H1 (cell line): ENCODE results near the gene RGMB. TPM values are rescaled to one million over a fixed set of nuclear protein-coding genes. Genes with fewer than 3 reads are reported as not detected.

Experiments used
- CTCF ChIA-PET: fragments of 300-600 bp; sonication (Branson Sonifier 250); formaldehyde crosslinking; loops from one replicate; lab custom pipeline; 2021; ENCODE audit not compliant: partially characterized antibody; lab: Charles Lee
- POLR2A ChIA-PET: fragments of 300-600 bp; sonication (Branson Sonifier 250); formaldehyde crosslinking; loops from one replicate; lab custom pipeline; 2021; ENCODE audit warnings: inconsistent platforms; ENCODE audit not compliant: partially characterized antibody; lab: Charles Lee
- DNase-seq, 2 experiments: peaks; one replicate each; pipeline versions ENCODE4 v3.0.0 to v3.0.0-alpha.2; 2010 to 2022; ENCODE audit warnings: low spot score in 2 of 2, low read depth in 1 of 2, mixed read lengths in 1 of 2
- FAIRE-seq: peaks from 2 replicates; lab custom pipeline; 2011; peaks lifted over from hg19 to GRCh38; lab: Jason Lieb, UNC
- H2AFZ ChIP-seq: 2 replicates; pipeline ENCODE4 v1.8.1; 2012; ENCODE audit warnings: low read length, inconsistent platforms
- H2AK5ac ChIP-seq: 2 replicates; pipeline ENCODE4 v1.6.1; 2013; ENCODE audit warnings: low read depth, low read length
- H2BK120ac ChIP-seq: replicated peaks from 2 replicates; pipeline ENCODE3; 2013; ENCODE audit warnings: low read depth, low read length, inconsistent platforms
- H2BK12ac ChIP-seq: 2 replicates; pipeline ENCODE4 v1.6.1; 2013; ENCODE audit warnings: low read depth, low read length
- H2BK15ac ChIP-seq: 2 replicates; pipeline ENCODE4 v1.6.1; 2013; ENCODE audit warnings: low read length
- H2BK20ac ChIP-seq: 2 replicates; pipeline ENCODE4 v1.6.1; 2013; ENCODE audit warnings: low read length
- H2BK5ac ChIP-seq: 2 replicates; pipeline ENCODE4 v1.6.1; 2013; ENCODE audit warnings: low read depth, low read length
- H3K14ac ChIP-seq: 2 replicates; pipeline ENCODE4 v1.6.1; 2013; ENCODE audit warnings: inconsistent platforms; ENCODE audit not compliant: insufficient read length
- H3K18ac ChIP-seq: 2 replicates; pipeline ENCODE4 v1.6.1; 2013; ENCODE audit warnings: low read length; ENCODE audit errors: extremely low read depth
- H3K23ac ChIP-seq: 2 replicates; pipeline ENCODE4 v1.6.1; 2013; ENCODE audit warnings: inconsistent platforms; ENCODE audit not compliant: insufficient read length
- H3K23me2 ChIP-seq: 2 replicates; pipeline ENCODE4 v1.6.1; 2013; ENCODE audit warnings: low read depth, low read length
- H3K27ac ChIP-seq: 2 replicates; pipeline ENCODE4 v1.6.1; 2011; ENCODE audit warnings: low read depth, low read length, inconsistent platforms
- H3K27me3 ChIP-seq, 4 experiments: replicated peaks in 1 of 4; 1 replicate in 1 of 4; 2 replicates in 3 of 4; pipeline versions ENCODE4 v1.6.1 to v1.8.1; 2011 to 2013; ENCODE audit warnings: low read length in 3 of 4, mild to moderate bottlenecking in 3 of 4, inconsistent platforms in 2 of 4, mixed read lengths in 2 of 4, moderate library complexity in 1 of 4; ENCODE audit not compliant: control insufficient read depth in 3 of 4, insufficient read depth in 3 of 4; ENCODE audit errors: extremely low read depth in 1 of 4
- H3K36me3 ChIP-seq, 4 experiments: 2 replicates each; pipeline versions ENCODE4 v1.6.1 to v1.8.1; 2011 to 2013; ENCODE audit warnings: mild to moderate bottlenecking in 4 of 4, low read length in 3 of 4, moderate library complexity in 2 of 4, control low read depth in 1 of 4, inconsistent platforms in 1 of 4; ENCODE audit not compliant: insufficient read depth in 4 of 4, control insufficient read depth in 2 of 4
- H3K4ac ChIP-seq: replicated peaks from 2 replicates; pipeline ENCODE3; 2013; ENCODE audit warnings: low read length, low read depth, mixed read lengths, inconsistent platforms; ENCODE audit not compliant: insufficient read length
- H3K4me1 ChIP-seq, 4 experiments: replicated peaks in 1 of 4; 1 replicate in 1 of 4; 2 replicates in 3 of 4; pipeline versions ENCODE4 v1.6.1 to v1.8.1; 2011 to 2013; ENCODE audit warnings: low read length in 3 of 4, inconsistent platforms in 2 of 4, mixed read lengths in 1 of 4; ENCODE audit not compliant: insufficient read depth in 4 of 4, control insufficient read depth in 3 of 4
- H3K4me2 ChIP-seq, 2 experiments: 2 replicates each; pipeline versions ENCODE4 v1.6.1 to v1.8.1; 2011 to 2013; ENCODE audit warnings: low read depth in 2 of 2, low read length in 2 of 2, control low read depth in 1 of 2, inconsistent platforms in 1 of 2, mild to moderate bottlenecking in 1 of 2; ENCODE audit not compliant: insufficient read depth in 1 of 2
- H3K4me3 ChIP-seq, 4 experiments: fragments of 200-600, 300-600 bp in 1 of 4; sonication (generic), shearing (Covaris generic), sonication (Bioruptor Twin) in 1 of 4; 2 replicates each; pipeline versions ENCODE4 v1.5.1 to v1.8.1; 2011 to 2016; ENCODE audit warnings: low read length in 4 of 4, low read depth in 3 of 4, control low read depth in 2 of 4, inconsistent platforms in 2 of 4, mild to moderate bottlenecking in 2 of 4, mixed read lengths in 1 of 4, moderate library complexity in 1 of 4; ENCODE audit not compliant: insufficient read depth in 2 of 4; ENCODE audit errors: extremely low read depth in 1 of 4
- H3K56ac ChIP-seq: replicated peaks from 2 replicates; pipeline ENCODE3; 2013; ENCODE audit warnings: low read depth, mild to moderate bottlenecking, mixed read lengths, low read length, inconsistent platforms; ENCODE audit not compliant: insufficient read length
- H3K79me1 ChIP-seq: 2 replicates; pipeline ENCODE4 v1.6.1; 2013; ENCODE audit warnings: low read depth, low read length, control low read depth
- H3K79me2 ChIP-seq, 2 experiments: 2 replicates each; pipeline versions ENCODE4 v1.6.1 to v1.8.1; 2012 to 2013; ENCODE audit warnings: low read length in 2 of 2, mild to moderate bottlenecking in 2 of 2, inconsistent platforms in 1 of 2; ENCODE audit not compliant: insufficient read depth in 2 of 2, control insufficient read depth in 1 of 2
- H3K9ac ChIP-seq, 4 experiments: replicated peaks in 1 of 4; 1 replicate in 1 of 4; 2 replicates in 3 of 4; pipeline versions ENCODE4 v1.6.1 to v1.8.1; 2011 to 2013; ENCODE audit warnings: low read depth in 3 of 4, low read length in 3 of 4, control low read depth in 2 of 4, mild to moderate bottlenecking in 2 of 4, moderate library complexity in 2 of 4, inconsistent platforms in 1 of 4; ENCODE audit errors: extremely low read depth in 1 of 4
- H3K9me3 ChIP-seq, 2 experiments: 2 replicates each; pipeline versions ENCODE4 v1.6.1 to v1.8.1; 2012 to 2013; ENCODE audit warnings: mild to moderate bottlenecking in 2 of 2, moderate library complexity in 2 of 2, control low read depth in 1 of 2, inconsistent platforms in 1 of 2, low read depth in 1 of 2, low read length in 1 of 2, mixed read lengths in 1 of 2; ENCODE audit not compliant: insufficient read depth in 2 of 2
- H4K20me1 ChIP-seq, 2 experiments: replicated peaks in 1 of 2; 2 replicates each; pipeline versions ENCODE3 to v1.8.1; 2011 to 2013; ENCODE audit warnings: inconsistent platforms in 2 of 2, low read length in 2 of 2, mild to moderate bottlenecking in 1 of 2; ENCODE audit not compliant: insufficient read depth in 2 of 2, control insufficient read depth in 1 of 2
- H4K5ac ChIP-seq: 2 replicates; pipeline ENCODE4 v1.6.1; 2013; ENCODE audit warnings: low read length, low read depth, mixed read lengths, inconsistent platforms; ENCODE audit not compliant: insufficient read length
- H4K8ac ChIP-seq: 2 replicates; pipeline ENCODE4 v1.8.0; 2013; ENCODE audit warnings: mild to moderate bottlenecking, moderate library complexity, low read length, inconsistent platforms; ENCODE audit not compliant: insufficient read depth; ENCODE audit errors: extremely low read depth
- H4K91ac ChIP-seq: replicated peaks from 2 replicates; pipeline ENCODE3; 2013; ENCODE audit warnings: low read length, mixed read lengths, inconsistent platforms; ENCODE audit not compliant: insufficient read length
- ATF3 ChIP-seq: IDR thresholded peaks from 2 replicates; pipeline ENCODE4 v1.6.1; 2011; ENCODE audit warnings: low read depth, mild to moderate bottlenecking, low read length; ENCODE audit not compliant: insufficient read depth
- HDAC6 ChIP-seq: IDR thresholded peaks from one replicate; pipeline ENCODE4 v1.7.1; 2012; ENCODE audit warnings: low read depth, mild to moderate bottlenecking, inconsistent platforms, low read length, moderate library complexity
- JUND ChIP-seq: IDR thresholded peaks from 2 replicates; pipeline ENCODE4 v1.6.1; 2011; ENCODE audit warnings: mild to moderate bottlenecking, improper control_type of control experiment, low read length
- RNF2 ChIP-seq: fragments of 200-900, 300-1000 bp; sonication (generic); IDR thresholded peaks from 2 replicates; pipeline ENCODE4 v1.7.1; 2016; ENCODE audit warnings: borderline replicate concordance, low read depth, mild to moderate bottlenecking, antibody characterized with exemption, low read length; ENCODE audit not compliant: poor library complexity, severe bottlenecking; ENCODE audit errors: missing control alignments
- SAP30 ChIP-seq: fragments of 300-600 bp; sonication (generic); IDR thresholded peaks from 2 replicates; pipeline ENCODE4 v1.7.1; 2012; ENCODE audit warnings: low read length, moderate library complexity, mild to moderate bottlenecking, inconsistent platforms; ENCODE audit not compliant: insufficient read depth, insufficient replicate concordance
- SP1 ChIP-seq: IDR thresholded peaks from 2 replicates; pipeline ENCODE4 v1.6.1; 2011; ENCODE audit warnings: low read depth, low read length
- SUZ12 ChIP-seq: fragments of 200-600 bp; sonication (generic); IDR thresholded peaks from 2 replicates; pipeline ENCODE4 v1.6.1; 2012; ENCODE audit warnings: mild to moderate bottlenecking, inconsistent platforms, low read length, moderate library complexity, mixed read lengths
- WGBS, 2 experiments: shearing (Covaris generic) in 1 of 2; methylation state at CpG; one replicate each; pipeline versions ENCODE4 v1.1.6 to v1.1.7; 2013 to 2015; ENCODE audit warnings: low lambda C conversion rate in 2 of 2, mixed read lengths in 2 of 2, inconsistent platforms in 1 of 2, low coverage in 1 of 2, missing lambda C conversion rate in 1 of 2; ENCODE audit not compliant: insufficient replicate concordance in 2 of 2, insufficient coverage in 1 of 2, insufficient read length in 1 of 2; ENCODE audit errors: extremely low coverage in 1 of 2, missing lambda C conversion rate in 1 of 2; 5-methylcytosine and 5-hydroxymethylcytosine counted together
- polyA plus RNA-seq, 7 experiments: library from polyadenylated mRNA; depleted of rRNA in 3 of 7; stranded (reverse) in 5 of 7; unstranded in 2 of 7; fragments of >200 nt in 5 of 7; fragments of 200-250 nt in 2 of 7; gene quantifications; 1 replicate in 5 of 7; 2 replicates in 1 of 7; 4 replicates in 1 of 7; pipeline versions ENCODE4 v1.2.1 to v1.2.3, GENCODE V29; 2011 to 2013; ENCODE audit warnings: missing spikeins in 2 of 7, mixed read lengths in 2 of 7
- total RNA-seq: library from RNA; stranded (reverse); fragmentation: NEBNext Ultra II Directional; extraction: Animal tissue kit (Norgen Biotek cat#: 25700); gene quantifications from 2 replicates; pipeline ENCODE4 v1.2.1, GENCODE V29; 2021

Gene RGMB
- total and polyA plus RNA-seq, 2 of the 8 experiments (the other 6 are each of a cell fraction or from before 2014, with no cell fraction given) = 11.7 to 27.0 TPM

- peaks cover under 1 to 24% (median 9%) of the 10 kb centered on the region in 4 experiments; a peak in 7 of 8 replicates for H3K36me3 ChIP-seq
- POLR2A ChIA-PET = interaction anchor here (0.8 to 4.5 kb wide), 4 partner anchors 9 to 20 kb away, joined by 3 to 23 read pairs (median 6); no protein-coding TSS in a partner anchor
Observed at GRCh38 chr5:98775246-98776065, 2.0 kb downstream of the RGMB start.

More at GRCh38 chr5:98775246-98776065, 2.0 kb downstream of the RGMB start:
- H2AK5ac ChIP-seq = no peak overlapping the region
- no peaks in the 10 kb centered on the region for H3K9me3 ChIP-seq
- H2BK20ac ChIP-seq = no peak overlapping the region
- H3K4me2 ChIP-seq = peak overlapping the region; percentile 78 to 85
- H2BK15ac ChIP-seq = no peak overlapping the region
- H2BK12ac ChIP-seq = no peak overlapping the region
- no peak overlapping the region for H3K14ac ChIP-seq
- H3K9ac ChIP-seq = no peak overlapping the region
- H3K56ac ChIP-seq = no peak overlapping the region
- no peak overlapping the region for H3K4ac ChIP-seq
- no peak overlapping the region for H4K8ac ChIP-seq
- FAIRE-seq (no peak), DNase-seq (no peak)
- WGBS, 2 experiments = 71% methylated on average over 12 of the region's 12 CpGs; no CpG with 5 or more reads in 1 of the 2 experiments
- peaks cover 14 to 21% of the 10 kb centered on the region in 2 experiments for H4K20me1 ChIP-seq
- TF ChIP-seq SUZ12 (no peak), SAP30 (no peak), RNF2 (no peak), JUND (no peak), SP1 (no peak), ATF3 (no peak), HDAC6 (no peak)
- CTCF ChIA-PET = interaction anchor here (0.9 to 3.8 kb wide), 5 partner anchors 8 to 21 kb away, joined by 3 to 13 read pairs (median 8); no protein-coding TSS in a partner anchor
- peaks cover 1 to 7% (median 5%) of the 10 kb centered on the region in 4 experiments; a peak in 4 of 7 replicates for H3K4me1 ChIP-seq
- H2BK120ac ChIP-seq = no peak overlapping the region
- no peak overlapping the region for H3K27ac ChIP-seq
- 0 out of 2 replicates have a peak, but pooled peaks cover 2% of the 10 kb centered on the region for H3K79me1 ChIP-seq
- peaks cover 7% of the 10 kb centered on the region for H3K23me2 ChIP-seq
- H2AFZ ChIP-seq = no peak overlapping the region
- H4K91ac ChIP-seq = no peak overlapping the region
- H3K79me2 ChIP-seq = peaks cover 19 to 59% of the 10 kb centered on the region in 2 experiments
- H3K23ac ChIP-seq = no peak overlapping the region
- peak overlapping the region; percentile 68 to 91 (median 86) for H3K4me3 ChIP-seq
- H2BK5ac ChIP-seq = no peak overlapping the region
- H3K18ac ChIP-seq = no peak overlapping the region
- peaks cover 0 to 10% (median 9%) of the 10 kb centered on the region in 4 experiments; a peak in 6 of 7 replicates for H3K27me3 ChIP-seq
- no peak overlapping the region for H4K5ac ChIP-seq
